ENCODE results near the gene UBE2I.

DNA sequence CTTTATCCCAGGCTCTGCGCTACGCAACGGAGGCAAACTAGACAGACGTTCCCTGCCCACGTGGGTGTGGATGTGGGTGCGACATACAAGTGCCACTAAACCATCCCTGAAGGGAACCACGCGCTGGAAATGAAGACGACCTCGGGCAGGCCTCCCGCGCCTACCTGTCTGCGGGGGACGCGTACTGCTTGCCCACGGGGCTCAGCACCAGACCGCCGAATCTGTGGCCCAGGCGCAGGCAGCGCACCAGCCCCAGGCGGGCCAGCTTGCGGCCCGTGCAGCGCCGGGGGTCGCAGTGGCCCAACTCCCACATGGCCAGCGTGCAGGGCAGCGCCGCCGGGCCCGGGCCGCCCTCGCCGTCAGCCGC lies 41.8 kb downstream of the UBE2I start:
- TF ChIP-seq POLR2A (IDR thresholded peaks at IDR 0.05; ENCODE audit: borderline replicate concordance, extremely low read depth, insufficient read depth, insufficient read length) (no peak), CBX3 (IDR thresholded peaks at IDR 0.05; ENCODE audit: low read depth) (no peak), JUND (IDR thresholded peaks at IDR 0.05) (no peak), POLR2AphosphoS5 (IDR thresholded peaks at IDR 0.05; ENCODE audit: low read depth, low read length) (no peak), CTCF (IDR thresholded peaks at IDR 0.05 in 2 of 3, conservative IDR thresholded peaks at IDR 0.05 in 1 of 3; ENCODE audit: borderline replicate concordance in 1 of 3, insufficient read depth in 1 of 3, low read depth in 2 of 3, low read length in 2 of 3) (no peak), MAX (IDR thresholded peaks at IDR 0.05) (no peak), EGR1 (IDR thresholded peaks at IDR 0.05; ENCODE audit: low read depth) (no peak), ZNF274 (IDR thresholded peaks at IDR 0.05; ENCODE audit: low read depth, low read length) (no peak), EZH2 (IDR thresholded peaks at IDR 0.05) (no peak), ZBTB33 (IDR thresholded peaks at IDR 0.05; ENCODE audit: extremely low read depth, insufficient replicate concordance, low read length) (no peak), YY1 (IDR thresholded peaks at IDR 0.05; ENCODE audit: extremely low read depth, insufficient replicate concordance, low read depth, low read length) (no peak), RAD21 (IDR thresholded peaks at IDR 0.05; ENCODE audit: low read depth) (no peak)
- TF ChIP-seq, protein P1, sequence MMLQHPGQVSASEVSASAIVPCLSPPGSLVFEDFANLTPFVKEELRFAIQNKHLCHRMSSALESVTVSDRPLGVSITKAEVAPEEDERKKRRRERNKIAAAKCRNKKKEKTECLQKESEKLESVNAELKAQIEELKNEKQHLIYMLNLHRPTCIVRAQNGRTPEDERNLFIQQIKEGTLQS (IDR thresholded peaks at IDR 0.05): no peak

Data from HCT116 (cell line).